Cardiac fibroblast (primary cell): ENCODE results near the gene USP46.
A peak's percentile ranks its signal among the peaks of the same experiment; 100 is the strongest.

ENCODE experiments used
- DNase-seq, 2 donors: peaks; one replicate each; pipeline versions ENCODE4 v3.0.0 to v3.0.0-alpha.2; 2010; ENCODE audit warnings: low read depth in 2 of 2
- H3K4me3 ChIP-seq, 2 donors: replicated peaks in 1 of 2; 1 replicate in 1 of 2; 2 replicates in 1 of 2; pipeline ENCODE4 v1.5.1; 2011; ENCODE audit warnings: low read depth in 2 of 2, low read length in 2 of 2, mild to moderate bottlenecking in 2 of 2, moderate library complexity in 1 of 2
- TF ChIP-seq, protein P1 (sequence below): IDR thresholded peaks from one replicate; pipeline ENCODE4 v1.5.1; 2011; ENCODE audit warnings: low read depth, mild to moderate bottlenecking, low read length, inconsistent platforms

USP46 gene

DNA sequence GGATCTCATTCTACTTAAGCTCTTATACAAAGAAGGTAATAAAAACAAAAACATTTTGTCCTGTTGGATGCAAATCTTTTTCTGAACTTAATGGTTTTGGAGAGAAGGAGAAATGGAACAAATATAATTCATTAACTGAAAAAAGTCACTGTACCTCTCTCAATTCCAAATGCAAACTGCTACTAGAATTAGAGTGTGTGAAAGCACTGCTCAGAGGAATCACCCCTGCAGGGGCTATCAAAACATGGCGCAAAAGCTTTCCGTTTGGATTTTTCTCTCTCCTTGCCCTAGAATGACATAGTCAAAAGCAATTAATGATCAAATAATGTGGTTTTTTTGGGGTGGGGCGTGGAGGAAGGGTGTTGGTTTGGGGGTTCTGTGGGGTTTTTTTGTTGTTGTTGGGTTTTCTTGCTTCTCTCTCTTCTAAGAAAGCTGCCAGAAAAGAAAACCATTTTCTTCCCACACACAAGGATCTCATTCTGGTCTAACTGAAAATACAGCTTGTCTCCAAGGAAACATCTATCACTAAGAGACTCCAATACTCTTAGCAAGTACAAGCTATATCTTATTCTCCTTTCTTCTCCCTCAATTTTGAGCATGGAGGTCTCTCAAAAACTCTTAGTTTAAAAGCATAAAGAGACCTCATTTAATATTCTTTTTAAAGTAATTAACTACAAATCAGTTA, 41.6 kb downstream of the USP46 start:
- no peak overlapping the region for H3K4me3 ChIP-seq
- TF ChIP-seq, protein P1, sequence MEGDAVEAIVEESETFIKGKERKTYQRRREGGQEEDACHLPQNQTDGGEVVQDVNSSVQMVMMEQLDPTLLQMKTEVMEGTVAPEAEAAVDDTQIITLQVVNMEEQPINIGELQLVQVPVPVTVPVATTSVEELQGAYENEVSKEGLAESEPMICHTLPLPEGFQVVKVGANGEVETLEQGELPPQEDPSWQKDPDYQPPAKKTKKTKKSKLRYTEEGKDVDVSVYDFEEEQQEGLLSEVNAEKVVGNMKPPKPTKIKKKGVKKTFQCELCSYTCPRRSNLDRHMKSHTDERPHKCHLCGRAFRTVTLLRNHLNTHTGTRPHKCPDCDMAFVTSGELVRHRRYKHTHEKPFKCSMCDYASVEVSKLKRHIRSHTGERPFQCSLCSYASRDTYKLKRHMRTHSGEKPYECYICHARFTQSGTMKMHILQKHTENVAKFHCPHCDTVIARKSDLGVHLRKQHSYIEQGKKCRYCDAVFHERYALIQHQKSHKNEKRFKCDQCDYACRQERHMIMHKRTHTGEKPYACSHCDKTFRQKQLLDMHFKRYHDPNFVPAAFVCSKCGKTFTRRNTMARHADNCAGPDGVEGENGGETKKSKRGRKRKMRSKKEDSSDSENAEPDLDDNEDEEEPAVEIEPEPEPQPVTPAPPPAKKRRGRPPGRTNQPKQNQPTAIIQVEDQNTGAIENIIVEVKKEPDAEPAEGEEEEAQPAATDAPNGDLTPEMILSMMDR, result no peak
- no peak for DNase-seq

DNA sequence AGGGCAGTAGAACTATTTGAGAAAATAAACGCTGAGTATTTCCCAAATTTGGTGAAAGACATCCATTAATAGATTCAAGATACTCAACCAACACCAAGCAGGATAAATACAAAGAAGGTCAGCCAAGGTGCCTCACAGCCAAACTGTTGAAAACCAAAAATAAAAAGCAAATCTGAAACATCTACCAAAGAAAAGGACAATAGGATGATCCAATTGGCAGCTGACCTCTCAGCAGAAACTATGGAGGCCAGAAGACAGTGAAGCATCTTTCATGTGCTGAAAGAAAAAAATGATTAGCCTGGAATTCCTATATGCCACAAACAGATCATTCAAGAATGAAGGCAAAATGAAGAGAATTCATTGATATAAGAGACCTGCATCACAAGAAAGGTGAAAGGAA, 44.9 kb downstream of the USP46 start:
- H3K4me3 ChIP-seq, result no peak overlapping the region
- DNase-seq, result no peak
- TF ChIP-seq, protein P1, result no peak

DNA sequence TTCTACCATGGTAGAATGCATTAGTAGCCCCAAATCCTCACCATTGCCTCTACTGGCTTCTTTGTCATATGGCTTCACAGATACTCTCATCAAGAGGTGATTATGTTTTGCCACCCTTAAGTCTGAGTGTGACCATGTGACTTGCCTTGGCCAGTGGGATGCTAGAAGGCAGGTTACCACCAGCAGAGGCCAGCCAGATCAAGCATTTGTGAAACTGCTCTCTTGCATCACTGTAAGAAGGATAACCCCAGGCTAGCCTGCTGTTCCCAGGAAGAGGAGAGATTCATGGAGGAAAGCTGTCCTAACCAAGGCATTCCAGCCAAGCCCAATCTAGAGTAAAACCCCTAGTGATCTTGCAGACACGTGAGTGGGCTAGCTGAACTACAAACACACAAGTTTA, 46.8 kb downstream of the USP46 start:
- no peak for DNase-seq
- TF ChIP-seq, protein P1, result no peak
- H3K4me3 ChIP-seq, result no peak overlapping the region

DNA sequence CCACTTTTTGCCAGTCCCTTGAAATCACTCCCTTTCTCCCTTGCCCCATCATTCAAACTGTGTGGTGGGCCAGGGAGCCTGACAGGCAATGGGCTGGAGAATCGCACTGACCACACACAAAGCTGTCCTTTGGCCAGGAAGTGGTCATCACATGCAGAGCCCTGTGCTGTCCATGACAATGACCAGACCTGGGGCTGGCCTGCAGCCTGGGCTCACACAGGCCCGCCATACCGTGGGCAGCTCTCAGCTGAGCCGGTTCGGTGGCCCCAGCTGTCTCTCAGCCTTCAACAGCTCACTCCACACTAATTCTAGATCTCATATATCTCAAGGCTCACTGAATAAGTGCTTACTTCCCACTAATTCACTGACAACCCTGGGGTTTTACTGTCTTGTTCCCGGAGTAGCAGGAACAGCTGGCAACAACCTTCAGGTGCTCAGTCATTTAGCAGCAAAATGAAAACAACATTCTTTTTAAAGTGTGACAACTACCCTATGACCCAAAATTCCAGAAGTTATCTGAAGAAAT, 48.0 kb downstream of the USP46 start:
- TF ChIP-seq, protein P1, result no peak
- no peak for DNase-seq
- H3K4me3 ChIP-seq, result no peak overlapping the region

DNA sequence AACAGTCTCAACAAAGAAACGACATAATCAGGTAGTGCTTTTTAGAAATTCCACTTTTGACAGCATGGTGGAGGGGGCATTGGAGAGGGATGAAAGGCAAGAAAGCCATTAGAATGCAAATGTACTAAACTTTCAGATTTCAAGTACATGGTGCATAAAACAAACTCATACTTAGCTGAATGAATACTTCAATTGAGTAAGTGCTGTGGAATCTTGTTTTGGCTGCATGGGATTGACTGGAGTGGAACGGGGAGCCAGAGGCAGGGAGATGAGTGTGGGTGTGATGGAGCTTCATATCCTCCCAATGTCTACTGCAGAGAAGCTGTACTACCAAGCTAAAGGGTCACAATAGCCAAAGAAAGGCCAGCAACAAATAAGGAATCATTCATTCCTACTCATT, 52.4 kb downstream of the USP46 start:
- TF ChIP-seq, protein P1, result no peak
- DNase-seq, result peak in 1 of 2 donors; percentile 3
- H3K4me3 ChIP-seq, result no peak overlapping the region

DNA sequence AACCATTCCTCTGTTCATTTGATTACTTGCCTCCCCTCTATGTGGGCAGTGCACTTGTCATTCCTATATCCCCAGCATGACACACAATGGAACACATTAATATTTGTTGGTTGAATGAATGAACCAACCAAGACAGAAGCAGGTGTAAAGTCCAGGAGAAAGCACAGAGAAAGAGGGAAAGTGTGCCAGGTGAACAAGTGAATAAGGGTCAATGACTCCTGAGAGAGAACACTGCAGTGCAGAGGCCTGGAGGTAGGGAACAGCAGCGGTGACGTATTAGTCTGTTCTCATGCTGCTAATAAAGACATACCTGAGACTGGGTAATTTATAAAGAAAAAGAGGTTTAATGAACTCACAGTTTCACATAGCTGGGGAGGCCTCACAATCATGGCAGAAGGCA, 53.1 kb downstream of the USP46 start:
- no peak overlapping the region for H3K4me3 ChIP-seq
- TF ChIP-seq, protein P1, result no peak
- no peak for DNase-seq

DNA sequence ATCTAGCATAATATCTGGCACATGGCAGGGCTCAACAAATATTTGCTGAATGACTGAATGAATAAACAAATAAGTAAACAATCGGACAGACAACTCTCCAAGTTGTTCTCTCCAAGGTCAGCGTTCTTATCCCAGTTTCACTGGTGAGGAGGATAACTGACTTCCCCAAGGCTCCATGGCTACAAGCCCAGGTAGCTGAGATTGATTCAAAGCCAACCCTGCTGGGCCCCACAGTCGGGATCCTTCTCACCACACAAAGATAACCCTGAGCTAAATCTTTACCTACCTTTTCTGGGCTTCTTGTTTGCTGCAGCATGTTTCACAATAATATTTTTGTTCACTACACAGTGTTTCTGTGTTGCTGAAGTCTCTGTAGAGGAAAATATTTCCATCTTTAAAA, 54.9 kb downstream of the USP46 start:
- no peak overlapping the region for H3K4me3 ChIP-seq
- TF ChIP-seq, protein P1, result no peak
- no peak for DNase-seq
